GM21528 (cell line): ENCODE measurements around the gene ZC3H14.

Experiments used
- ATAC-seq: cut with Tn5 transposase; IDR thresholded peaks from one replicate; pipeline ENCODE4 v1.9.1; 2021; ENCODE audit warnings: mild to moderate bottlenecking, moderate library complexity; ENCODE audit not compliant: unreplicated experiment, low FRiP score

The ZC3H14 gene

DNA sequence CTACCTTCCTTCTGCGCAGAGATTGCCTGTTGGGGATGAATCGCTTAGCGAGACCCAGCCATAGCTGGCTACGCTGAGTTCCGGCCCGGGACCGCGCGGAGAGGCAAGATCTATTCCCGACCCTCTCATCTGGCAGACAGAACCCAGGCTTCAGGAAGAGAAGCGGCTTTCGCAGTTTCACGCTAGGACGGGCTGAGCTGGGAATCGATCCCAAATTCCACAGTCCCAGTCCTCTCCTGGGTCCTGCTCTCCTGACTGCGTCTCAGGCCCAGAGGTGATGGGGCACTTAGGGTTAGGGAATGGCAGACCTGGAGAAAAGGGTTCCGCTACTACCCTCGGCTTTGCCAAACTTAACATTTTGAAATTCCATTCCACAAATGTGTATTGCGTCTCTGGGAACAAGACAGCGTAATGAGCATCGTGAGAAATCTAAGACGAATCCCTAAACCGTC lies 10.8 kb upstream of the ZC3H14 start:
- ATAC-seq, result no peak

- no peak for ATAC-seq
Observed at GRCh38 chr14:88552876-88553275, 10.0 kb upstream of the ZC3H14 start.

GRCh38 chr14:88553886-88554456 lies 8.9 kb upstream of the ZC3H14 start:
- ATAC-seq, result no peak

DNA sequence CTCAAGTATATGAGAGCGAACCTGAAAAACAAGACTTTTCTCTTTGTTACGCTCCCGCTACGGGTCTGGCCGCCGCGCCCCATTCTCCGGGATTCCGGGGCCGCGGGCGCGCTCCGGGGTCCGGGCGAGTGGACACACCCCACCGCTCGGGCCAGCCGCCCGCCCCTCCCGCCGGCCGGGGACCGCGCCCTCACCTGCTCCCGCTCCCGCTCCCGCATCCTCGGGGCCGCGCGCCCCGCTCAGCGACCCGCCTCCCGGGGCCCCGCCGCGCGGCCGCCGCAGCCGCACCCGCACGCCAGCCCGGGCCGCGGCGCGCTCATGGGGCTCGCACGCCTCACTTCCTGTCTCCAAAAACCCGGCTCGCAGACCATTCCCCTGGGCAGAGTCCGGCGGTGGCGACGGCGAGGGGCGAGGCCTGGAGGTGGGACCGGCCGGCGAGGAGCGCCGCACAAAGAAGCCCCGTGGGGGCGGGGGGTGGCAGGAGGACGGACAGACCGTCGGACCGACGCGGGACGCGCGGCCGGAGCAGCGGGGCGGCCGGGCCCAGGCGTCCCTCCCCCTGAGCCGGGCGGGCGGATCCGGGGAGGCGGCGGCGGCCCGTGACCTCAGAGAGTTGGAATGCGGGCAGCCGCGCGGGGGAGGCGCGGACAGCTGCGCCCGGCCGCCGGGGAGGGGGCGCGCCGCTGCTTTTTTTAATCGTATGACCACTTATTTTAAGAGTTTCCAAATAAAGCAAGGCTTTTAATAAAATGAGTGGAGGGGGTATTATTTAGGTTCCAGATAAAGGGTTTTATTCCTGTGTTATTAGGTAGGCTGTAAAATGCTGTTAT lies 8.2 kb upstream of the ZC3H14 start, which contains the start of gene PTPN21:
Gene PTPN21 (minus strand): TSS at position 551 of the 830 bp plus-strand sequence. CDS start 4,590 bp downstream, outside the sequence.
- no peak for ATAC-seq

DNA sequence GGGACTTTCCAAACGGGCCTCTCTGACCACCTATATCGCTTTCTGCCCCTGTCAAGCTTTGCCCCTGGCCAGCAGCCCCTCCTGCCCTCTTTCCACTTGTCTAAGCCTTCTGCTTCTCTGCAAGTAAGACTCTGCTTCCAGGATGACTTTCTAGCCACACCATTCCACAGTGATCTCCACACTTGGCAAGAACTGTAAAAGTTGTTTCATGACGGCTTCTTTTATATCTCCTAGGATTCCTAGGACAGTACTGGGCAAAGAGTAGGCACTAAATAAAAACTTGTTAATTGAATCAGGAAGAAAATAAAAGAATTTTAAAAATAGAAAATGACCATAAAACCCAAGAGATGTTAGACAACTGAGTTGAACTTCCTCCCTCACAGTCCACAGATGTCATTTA lies 6.3 kb upstream of the ZC3H14 start:
- ATAC-seq, result no peak

DNA sequence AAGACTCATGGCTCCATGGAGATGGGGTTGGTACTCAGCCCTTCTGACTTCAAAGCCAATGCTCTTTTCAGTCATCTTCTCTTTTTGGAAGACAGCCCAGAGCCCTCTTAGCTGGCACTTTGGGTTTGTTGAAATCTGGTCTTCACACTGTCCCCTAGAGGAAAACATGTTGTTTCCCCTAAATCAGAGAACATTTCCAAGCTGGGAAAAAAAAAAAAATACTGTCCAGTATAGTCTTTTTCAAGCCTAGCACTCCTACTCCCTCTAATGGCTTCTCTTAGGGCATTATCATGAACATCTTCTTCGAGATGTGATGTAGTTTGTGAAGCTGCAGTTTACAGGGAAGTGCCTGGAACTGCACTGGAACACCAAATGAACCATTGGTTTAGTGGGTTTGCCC lies 3.0 kb upstream of the ZC3H14 start:
- ATAC-seq, result no peak

GRCh38 chr14:88562532-88562830 lies 356 bp upstream of the ZC3H14 start:
- ATAC-seq, result peak; percentile 9

DNA sequence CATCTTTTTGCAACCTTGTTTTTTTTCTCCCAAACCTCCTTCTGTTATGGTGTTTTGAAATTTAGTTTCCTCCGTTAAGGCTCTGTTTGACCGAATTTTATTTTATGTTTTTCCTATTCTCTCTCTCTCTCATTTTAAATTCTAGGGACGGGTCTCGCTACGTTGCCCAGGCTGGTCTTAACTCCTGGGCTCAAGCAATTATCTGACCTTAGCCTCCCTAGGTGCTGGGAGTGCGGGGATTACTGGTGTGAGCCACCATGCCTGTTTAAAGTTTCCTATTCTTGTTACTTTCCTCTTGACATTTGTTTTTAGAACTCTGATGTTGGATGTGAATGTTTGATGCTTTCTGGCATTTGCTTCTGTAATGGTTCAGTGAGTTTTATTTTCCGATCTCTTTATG lies 1.0 kb downstream of the ZC3H14 start:
- no peak for ATAC-seq

- no peak for ATAC-seq
Observed at GRCh38 chr14:88565427-88565826, 2.6 kb downstream of the ZC3H14 start.

- ATAC-seq, result no peak
Observed at GRCh38 chr14:88568196-88568595, 5.4 kb downstream of the ZC3H14 start.

GRCh38 chr14:88572117-88572516 lies 9.3 kb downstream of the ZC3H14 start:
- no peak for ATAC-seq

- no peak for ATAC-seq
Observed at GRCh38 chr14:88576222-88576621, 13.4 kb downstream of the ZC3H14 start.

DNA sequence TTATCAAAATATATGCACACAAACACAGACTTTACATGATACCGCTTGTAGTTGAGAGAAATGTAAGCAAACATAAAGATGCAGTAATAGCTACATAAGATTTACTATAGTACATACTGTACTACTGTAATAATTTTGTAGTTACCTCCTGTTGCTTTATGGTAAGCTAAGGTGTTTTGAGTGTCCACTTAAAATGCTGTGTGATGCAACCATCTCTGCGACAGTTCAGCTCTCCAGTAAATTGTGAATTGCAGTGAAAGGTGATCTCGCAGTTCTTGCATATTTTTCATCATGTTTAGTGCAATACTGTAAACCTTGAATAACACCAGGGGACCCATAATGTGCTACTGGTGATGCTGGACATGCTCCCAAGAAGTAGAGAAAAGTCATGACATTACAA lies 21.6 kb downstream of the ZC3H14 start:
- no peak for ATAC-seq

DNA sequence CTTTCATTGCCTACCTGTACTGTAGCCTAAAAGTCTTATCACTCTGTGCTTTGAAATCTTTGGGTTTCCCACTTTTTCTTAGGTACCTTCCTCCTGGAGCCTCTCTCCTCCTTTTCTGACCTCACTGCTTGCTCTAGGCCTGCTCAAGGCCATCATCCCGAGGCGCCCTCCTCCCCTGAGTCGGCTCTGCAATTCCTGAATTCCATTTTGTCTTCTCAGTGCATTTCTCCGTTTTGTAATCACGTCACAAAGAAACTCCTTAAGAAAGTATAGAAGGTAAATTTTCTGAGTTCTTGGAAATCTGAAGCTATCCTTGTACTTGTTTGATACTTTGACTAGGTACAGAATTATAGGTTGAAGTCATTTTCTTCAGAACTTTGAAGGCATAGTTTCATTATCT lies 25.2 kb downstream of the ZC3H14 start:
- no peak for ATAC-seq

- no peak for ATAC-seq
Observed at GRCh38 chr14:88590173-88590572, 27.3 kb downstream of the ZC3H14 start.

- ATAC-seq, result no peak
Observed at GRCh38 chr14:88592031-88592430, 29.2 kb downstream of the ZC3H14 start.

DNA sequence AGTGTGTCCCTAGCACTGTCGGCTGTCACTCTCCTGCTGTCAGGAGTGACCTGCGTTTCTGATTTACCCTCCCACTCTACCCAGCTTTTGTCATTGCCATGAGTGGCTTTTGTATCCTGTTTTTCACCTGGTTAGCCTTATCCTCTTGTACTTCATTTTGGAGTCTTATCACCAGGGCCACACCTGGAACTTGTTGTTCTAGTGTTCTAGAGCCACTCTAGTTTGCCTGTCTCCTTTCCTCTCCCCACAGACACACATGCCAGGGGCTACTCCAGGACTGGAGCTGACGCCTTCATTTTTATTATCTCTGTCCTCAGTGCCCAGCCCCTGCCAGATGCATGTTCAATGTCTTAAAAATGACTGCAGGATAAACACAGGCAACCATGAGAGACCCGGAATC lies 34.2 kb downstream of the ZC3H14 start:
- no peak for ATAC-seq

GRCh38 chr14:88597601-88598000 lies 34.8 kb downstream of the ZC3H14 start:
- ATAC-seq, result no peak

DNA sequence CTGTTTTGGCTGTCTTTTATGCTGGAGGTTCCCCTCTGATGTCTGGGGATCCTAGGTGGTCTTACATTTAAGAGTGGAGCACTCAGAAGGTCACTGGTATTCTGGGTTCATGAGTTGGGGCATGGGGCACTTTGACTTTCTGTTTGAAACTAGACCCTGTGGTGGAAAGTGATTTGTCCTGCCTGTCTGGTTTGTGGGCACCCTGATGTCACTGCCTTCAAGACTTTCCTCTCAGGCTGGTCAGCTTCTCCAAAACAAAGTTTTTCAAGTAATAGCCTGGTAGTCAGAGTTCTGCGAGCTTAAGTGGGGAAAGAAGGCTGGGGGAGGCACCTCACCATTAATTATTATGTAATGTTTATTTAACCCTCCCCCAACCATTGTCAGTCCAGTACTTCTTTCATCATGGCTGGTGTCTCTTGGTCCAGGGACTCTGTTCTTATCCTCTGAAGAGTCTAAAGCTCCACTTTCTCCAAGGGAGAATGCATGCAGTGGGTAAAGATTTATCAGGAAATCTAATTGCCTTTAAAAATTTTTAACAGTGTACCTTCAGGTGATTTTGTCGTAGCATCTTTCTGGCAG lies 35.3 kb downstream of the ZC3H14 start:
- no peak for ATAC-seq

GRCh38 chr14:88599326-88599725 lies 36.5 kb downstream of the ZC3H14 start:
- peak; percentile 32 for ATAC-seq

- ATAC-seq, result peak; percentile 97
Observed at GRCh38 chr14:88599761-88600439, 37.1 kb downstream of the ZC3H14 start.
